ENCODE data around the gene MANBA. TPM values are rescaled to one million over a fixed set of nuclear protein-coding genes. Genes with fewer than 3 reads are reported as not detected.

The MANBA gene
- total RNA-seq, 1 experiment from 2014 or later = 4.0 TPM

- Histone ChIP-seq H3K4me1 (ENCODE audit: insufficient read depth, low read length, poor library complexity, severe bottlenecking) (no peaks in the 10 kb centered on the region), H3K4me3 (ENCODE audit: low read depth, low read length, poor library complexity, severe bottlenecking) (no peak overlapping the region), H3K36me3 (ENCODE audit: insufficient read depth, low read length, poor library complexity, severe bottlenecking) (no peaks in the 10 kb centered on the region), H3K27ac (ENCODE audit: low read depth, low read length, poor library complexity, severe bottlenecking) (no peak overlapping the region), H3K9me3 (ENCODE audit: low read depth, low read length, poor library complexity, severe bottlenecking) (no peaks in the 10 kb centered on the region), H3K27me3 (replicated peaks; ENCODE audit: insufficient read depth, low read depth, low read length, poor library complexity) (no peaks in the 10 kb centered on the region)
- no peak for TF ChIP-seq EZH2 (IDR thresholded peaks at IDR 0.05; ENCODE audit: borderline replicate concordance, low read depth, low read length, poor library complexity, severe bottlenecking)
- TF ChIP-seq, protein P1, sequence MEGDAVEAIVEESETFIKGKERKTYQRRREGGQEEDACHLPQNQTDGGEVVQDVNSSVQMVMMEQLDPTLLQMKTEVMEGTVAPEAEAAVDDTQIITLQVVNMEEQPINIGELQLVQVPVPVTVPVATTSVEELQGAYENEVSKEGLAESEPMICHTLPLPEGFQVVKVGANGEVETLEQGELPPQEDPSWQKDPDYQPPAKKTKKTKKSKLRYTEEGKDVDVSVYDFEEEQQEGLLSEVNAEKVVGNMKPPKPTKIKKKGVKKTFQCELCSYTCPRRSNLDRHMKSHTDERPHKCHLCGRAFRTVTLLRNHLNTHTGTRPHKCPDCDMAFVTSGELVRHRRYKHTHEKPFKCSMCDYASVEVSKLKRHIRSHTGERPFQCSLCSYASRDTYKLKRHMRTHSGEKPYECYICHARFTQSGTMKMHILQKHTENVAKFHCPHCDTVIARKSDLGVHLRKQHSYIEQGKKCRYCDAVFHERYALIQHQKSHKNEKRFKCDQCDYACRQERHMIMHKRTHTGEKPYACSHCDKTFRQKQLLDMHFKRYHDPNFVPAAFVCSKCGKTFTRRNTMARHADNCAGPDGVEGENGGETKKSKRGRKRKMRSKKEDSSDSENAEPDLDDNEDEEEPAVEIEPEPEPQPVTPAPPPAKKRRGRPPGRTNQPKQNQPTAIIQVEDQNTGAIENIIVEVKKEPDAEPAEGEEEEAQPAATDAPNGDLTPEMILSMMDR (conservative IDR thresholded peaks at IDR 0.05; ENCODE audit: low read depth, low read length) = no peak
- DNase-seq (ENCODE audit: low spot score) = no peak
- ChIA-PET CTCF (no interaction called here), POLR2A (ENCODE audit: low non-redundant PET) (no interaction called here)
- intact Hi-C loops (cut with micrococcal nuclease; ENCODE audit: unreplicated experiment) = no loop called here
- no TSS peak for BruUV-seq (replicated peaks)
Observed at GRCh38 chr4:102632241-102633065, 128.3 kb downstream of the MANBA start.

DNA sequence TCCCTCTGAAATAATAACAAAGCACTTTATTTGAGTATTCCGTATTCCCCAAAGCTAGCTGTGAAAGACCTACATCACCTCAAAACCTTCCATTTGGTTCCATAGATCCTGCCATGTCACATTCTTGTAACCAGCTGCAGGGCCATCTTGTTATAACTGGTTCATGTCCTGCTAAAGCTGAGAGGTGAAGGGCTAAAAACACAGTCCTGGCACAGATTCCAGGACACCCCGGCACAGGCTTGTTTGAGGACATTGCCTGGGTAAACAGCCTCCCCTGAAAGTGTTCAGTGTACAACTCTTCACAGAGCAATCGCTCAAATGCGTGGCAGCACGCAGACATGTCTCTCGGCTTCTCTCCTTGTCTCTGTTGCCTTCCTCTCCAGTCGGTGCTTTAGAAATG is 129.2 kb downstream of the MANBA start:
- TF ChIP-seq, protein P1 (conservative IDR thresholded peaks at IDR 0.05; ENCODE audit: low read depth, low read length) = no peak
- no peak for TF ChIP-seq EZH2 (IDR thresholded peaks at IDR 0.05; ENCODE audit: borderline replicate concordance, low read depth, low read length, poor library complexity, severe bottlenecking)
- POLR2A ChIA-PET (ENCODE audit: low non-redundant PET) = no interaction called here
- H3K27me3 ChIP-seq (replicated peaks; ENCODE audit: insufficient read depth, low read depth, low read length, poor library complexity) = no peaks in the 10 kb centered on the region
- no peaks in the 10 kb centered on the region for H3K36me3 ChIP-seq (ENCODE audit: insufficient read depth, low read length, poor library complexity, severe bottlenecking)
- BruUV-seq (replicated peaks) = no TSS peak
- DNase-seq (ENCODE audit: low spot score) = no peak
- H3K27ac ChIP-seq (ENCODE audit: low read depth, low read length, poor library complexity, severe bottlenecking) = no peak overlapping the region
- intact Hi-C loops (cut with micrococcal nuclease; ENCODE audit: unreplicated experiment) = no loop called here
- no peaks in the 10 kb centered on the region for H3K9me3 ChIP-seq (ENCODE audit: low read depth, low read length, poor library complexity, severe bottlenecking)
- CTCF ChIA-PET = no interaction called here
- H3K4me1 ChIP-seq (ENCODE audit: insufficient read depth, low read length, poor library complexity, severe bottlenecking) = no peaks in the 10 kb centered on the region
- H3K4me3 ChIP-seq (ENCODE audit: low read depth, low read length, poor library complexity, severe bottlenecking) = no peak overlapping the region

DNA sequence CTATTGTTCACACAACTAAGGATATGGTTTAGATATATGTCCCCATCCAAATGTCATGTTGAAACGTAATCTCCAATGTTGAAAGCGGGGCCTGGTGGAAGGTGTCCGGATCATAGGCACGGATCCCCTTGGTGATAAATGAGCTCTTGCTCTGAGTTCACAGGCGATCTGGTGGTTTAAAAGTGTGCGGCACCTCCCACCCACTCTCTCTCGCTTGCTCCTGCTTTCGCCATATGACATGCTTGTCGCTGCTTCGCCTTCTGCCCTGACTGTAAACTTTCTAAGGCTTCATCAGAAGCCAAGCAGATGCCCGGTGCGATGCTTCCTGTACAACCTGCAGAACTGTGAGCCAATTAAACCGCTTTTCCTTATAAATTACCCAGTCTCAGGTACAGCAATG is 131.1 kb downstream of the MANBA start:
- no TSS peak for BruUV-seq (replicated peaks)
- ChIA-PET POLR2A (ENCODE audit: low non-redundant PET) (no interaction called here), CTCF (no interaction called here)
- Histone ChIP-seq H3K4me3 (ENCODE audit: low read depth, low read length, poor library complexity, severe bottlenecking) (no peak overlapping the region), H3K27me3 (replicated peaks; ENCODE audit: insufficient read depth, low read depth, low read length, poor library complexity) (no peaks in the 10 kb centered on the region), H3K4me1 (ENCODE audit: insufficient read depth, low read length, poor library complexity, severe bottlenecking) (no peaks in the 10 kb centered on the region), H3K9me3 (ENCODE audit: low read depth, low read length, poor library complexity, severe bottlenecking) (no peaks in the 10 kb centered on the region), H3K36me3 (ENCODE audit: insufficient read depth, low read length, poor library complexity, severe bottlenecking) (no peaks in the 10 kb centered on the region), H3K27ac (ENCODE audit: low read depth, low read length, poor library complexity, severe bottlenecking) (no peak overlapping the region)
- intact Hi-C loops (cut with micrococcal nuclease; ENCODE audit: unreplicated experiment) = loop anchor here (10.0 kb wide), 2 partner anchors 135 to 285 kb away; partner anchors contain the start of gene MANBA
- TF ChIP-seq, protein P1 (conservative IDR thresholded peaks at IDR 0.05; ENCODE audit: low read depth, low read length) = no peak
- no peak for TF ChIP-seq EZH2 (IDR thresholded peaks at IDR 0.05; ENCODE audit: borderline replicate concordance, low read depth, low read length, poor library complexity, severe bottlenecking)
- DNase-seq (ENCODE audit: low spot score) = no peak
